ENCODE results near the gene TULP3. TPM values are rescaled to one million over a fixed set of nuclear protein-coding genes. Genes with fewer than 3 reads are reported as not detected.

Gene TULP3
- polyA plus RNA-seq, 1 donor (not counting 4 experiments of a cell fraction or from before 2014, with no cell fraction given): 16.0 TPM

DNA sequence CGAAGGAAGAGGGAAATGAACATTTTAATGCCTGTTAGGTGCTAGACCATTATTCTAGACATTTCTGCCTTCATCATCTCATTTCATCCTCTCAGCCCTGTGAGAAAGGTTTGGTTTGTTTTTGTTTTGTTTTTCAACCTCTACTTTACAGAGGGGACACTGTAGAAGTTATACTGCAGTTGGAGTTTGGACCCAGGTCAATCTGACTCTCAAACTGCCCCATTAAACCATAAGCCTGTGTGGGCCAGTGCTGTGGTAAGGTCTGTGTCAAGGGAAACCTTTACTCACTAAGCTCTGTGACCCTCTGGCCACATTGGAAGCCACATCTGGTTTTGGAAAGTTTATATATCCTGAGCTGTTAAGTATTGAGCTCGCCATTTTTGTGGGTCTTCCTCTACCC, 77.0 kb downstream of the TULP3 start:
- Histone ChIP-seq H3K4me3 (ENCODE audit: control insufficient read depth in 2 of 3, extremely low read depth in 1 of 3, insufficient read depth in 2 of 3, low read depth in 1 of 3, low read length in 3 of 3) (no peak overlapping the region), H3K27ac (ENCODE audit: control insufficient read depth, insufficient read depth, low read length) (no peak overlapping the region), H3K9me3 (ENCODE audit: control insufficient read depth, low read depth, low read length) (no peaks in the 10 kb centered on the region), H4K20me1 (ENCODE audit: control insufficient read depth, extremely low read depth, insufficient read depth, low read length) (no peaks in the 10 kb centered on the region), H3K79me2 (ENCODE audit: control insufficient read depth, insufficient read depth, low read length) (peaks cover 15% of the 10 kb centered on the region), H3K36me3 (ENCODE audit: control insufficient read depth in 2 of 2, extremely low read depth in 1 of 2, insufficient read depth in 2 of 2, low read length in 2 of 2) (peaks cover 2 to 4% of the 10 kb centered on the region in 2 experiments), H3K4me2 (ENCODE audit: control insufficient read depth, extremely low read depth, insufficient read depth, low read depth, low read length) (no peak overlapping the region), H3K27me3 (ENCODE audit: control insufficient read depth, extremely low read depth, insufficient read depth, low read length) (no peaks in the 10 kb centered on the region), H3K4me1 (ENCODE audit: control insufficient read depth, extremely low read depth, insufficient read depth, low read length) (no peaks in the 10 kb centered on the region), H3K9me1 (ENCODE audit: control insufficient read depth, extremely low read depth, insufficient read depth, low read length) (no peaks in the 10 kb centered on the region), H2AFZ (ENCODE audit: control insufficient read depth, low read length) (no peak overlapping the region), H3K9ac (ENCODE audit: control insufficient read depth, extremely low read depth, insufficient read depth, low read length) (no peak overlapping the region)
- dilution Hi-C loops (cut with MboI; ENCODE audit: extremely low pct_ligation_motif_present, low sequenced_read_pairs): no loop called here
- no peak for FAIRE-seq
- TF ChIP-seq, protein P1, sequence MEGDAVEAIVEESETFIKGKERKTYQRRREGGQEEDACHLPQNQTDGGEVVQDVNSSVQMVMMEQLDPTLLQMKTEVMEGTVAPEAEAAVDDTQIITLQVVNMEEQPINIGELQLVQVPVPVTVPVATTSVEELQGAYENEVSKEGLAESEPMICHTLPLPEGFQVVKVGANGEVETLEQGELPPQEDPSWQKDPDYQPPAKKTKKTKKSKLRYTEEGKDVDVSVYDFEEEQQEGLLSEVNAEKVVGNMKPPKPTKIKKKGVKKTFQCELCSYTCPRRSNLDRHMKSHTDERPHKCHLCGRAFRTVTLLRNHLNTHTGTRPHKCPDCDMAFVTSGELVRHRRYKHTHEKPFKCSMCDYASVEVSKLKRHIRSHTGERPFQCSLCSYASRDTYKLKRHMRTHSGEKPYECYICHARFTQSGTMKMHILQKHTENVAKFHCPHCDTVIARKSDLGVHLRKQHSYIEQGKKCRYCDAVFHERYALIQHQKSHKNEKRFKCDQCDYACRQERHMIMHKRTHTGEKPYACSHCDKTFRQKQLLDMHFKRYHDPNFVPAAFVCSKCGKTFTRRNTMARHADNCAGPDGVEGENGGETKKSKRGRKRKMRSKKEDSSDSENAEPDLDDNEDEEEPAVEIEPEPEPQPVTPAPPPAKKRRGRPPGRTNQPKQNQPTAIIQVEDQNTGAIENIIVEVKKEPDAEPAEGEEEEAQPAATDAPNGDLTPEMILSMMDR (optimal IDR thresholded peaks at IDR 0.05 in 1 of 3, IDR thresholded peaks at IDR 0.05 in 1 of 3, conservative IDR thresholded peaks at IDR 0.05 in 1 of 3; ENCODE audit: extremely low read depth in 1 of 3, insufficient read depth in 2 of 3, low read length in 3 of 3): no peak
- no peak for TF ChIP-seq EZH2 (IDR thresholded peaks at IDR 0.05; ENCODE audit: low read length)
- DNase-seq (ENCODE audit: low read depth, low spot score): no peak

- H3K27ac ChIP-seq (ENCODE audit: control insufficient read depth, insufficient read depth, low read length): no peak overlapping the region
- dilution Hi-C loops (cut with MboI; ENCODE audit: extremely low pct_ligation_motif_present, low sequenced_read_pairs): no loop called here
- H4K20me1 ChIP-seq (ENCODE audit: control insufficient read depth, extremely low read depth, insufficient read depth, low read length): no peaks in the 10 kb centered on the region
- H3K27me3 ChIP-seq (ENCODE audit: control insufficient read depth, extremely low read depth, insufficient read depth, low read length): no peaks in the 10 kb centered on the region
- DNase-seq (ENCODE audit: low read depth, low spot score): no peak
- no peaks in the 10 kb centered on the region for H3K9me3 ChIP-seq (ENCODE audit: control insufficient read depth, low read depth, low read length)
- peaks cover 6% of the 10 kb centered on the region for H3K79me2 ChIP-seq (ENCODE audit: control insufficient read depth, insufficient read depth, low read length)
- no peak overlapping the region for H3K4me3 ChIP-seq (ENCODE audit: control insufficient read depth in 2 of 3, extremely low read depth in 1 of 3, insufficient read depth in 2 of 3, low read depth in 1 of 3, low read length in 3 of 3)
- no peak overlapping the region for H3K9ac ChIP-seq (ENCODE audit: control insufficient read depth, extremely low read depth, insufficient read depth, low read length)
- no peak for FAIRE-seq
- H3K4me2 ChIP-seq (ENCODE audit: control insufficient read depth, extremely low read depth, insufficient read depth, low read depth, low read length): no peak overlapping the region
- peaks cover 7% of the 10 kb centered on the region for H3K4me1 ChIP-seq (ENCODE audit: control insufficient read depth, extremely low read depth, insufficient read depth, low read length)
- H3K36me3 ChIP-seq (ENCODE audit: control insufficient read depth in 2 of 2, extremely low read depth in 1 of 2, insufficient read depth in 2 of 2, low read length in 2 of 2): peaks cover 0 to 2% of the 10 kb centered on the region in 2 experiments
- TF ChIP-seq, protein P1 (optimal IDR thresholded peaks at IDR 0.05 in 1 of 3, IDR thresholded peaks at IDR 0.05 in 1 of 3, conservative IDR thresholded peaks at IDR 0.05 in 1 of 3; ENCODE audit: extremely low read depth in 1 of 3, insufficient read depth in 2 of 3, low read length in 3 of 3): no peak
- TF ChIP-seq EZH2 (IDR thresholded peaks at IDR 0.05; ENCODE audit: low read length): no peak
- peaks cover 2% of the 10 kb centered on the region for H3K9me1 ChIP-seq (ENCODE audit: control insufficient read depth, extremely low read depth, insufficient read depth, low read length)
- no peak overlapping the region for H2AFZ ChIP-seq (ENCODE audit: control insufficient read depth, low read length)
Measured at GRCh38 chr12:2970744-2971143, 80.1 kb downstream of the TULP3 start.

Measured in keratinocyte (primary cell).